ENCODE measurements around the gene SPATS2L. TPM values are rescaled to one million over a fixed set of nuclear protein-coding genes. Genes with fewer than 3 reads are reported as not detected.

The SPATS2L gene
- total and polyA plus RNA-seq, 2 of the 13 experiments (the other 11 are each of a cell fraction or from before 2014, with no cell fraction given): 154 to 212 TPM

DNA sequence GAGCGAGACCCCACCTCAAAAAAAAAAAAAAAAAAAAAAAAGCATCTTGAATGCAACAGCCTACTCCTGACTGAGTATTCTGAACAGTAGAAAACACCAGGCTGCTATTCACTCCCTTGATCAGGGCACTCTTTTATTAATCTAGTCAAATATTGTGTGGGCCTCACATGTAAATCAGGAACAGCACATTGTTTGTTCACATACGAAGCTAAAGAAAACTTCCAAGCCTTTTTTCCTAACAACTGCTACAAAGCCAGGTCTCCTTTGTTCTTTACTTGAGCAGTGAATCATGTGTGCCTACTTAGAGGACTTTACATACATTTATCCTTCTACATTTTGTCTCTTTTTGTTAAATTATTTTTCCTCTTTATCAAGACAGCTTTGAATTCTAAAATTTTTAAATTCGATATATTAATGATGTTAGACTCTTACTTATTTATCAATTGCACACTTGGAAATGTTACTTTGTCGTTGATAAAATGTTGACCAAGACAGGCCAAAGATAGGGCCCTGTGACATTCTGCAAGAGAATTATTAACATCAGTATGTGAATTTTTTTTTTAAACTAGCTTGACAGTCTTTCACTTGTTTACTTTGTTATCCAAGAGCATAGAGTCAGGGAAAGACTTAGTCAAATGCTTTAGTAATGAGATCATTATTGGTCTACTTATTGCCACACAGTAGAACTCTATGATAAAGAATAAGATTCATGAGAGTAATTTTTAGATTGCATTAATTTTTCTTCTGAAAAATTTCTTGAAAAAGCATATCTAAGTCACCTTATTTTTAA is 13.2 kb downstream of the SPATS2L start (continued):
- TF ChIP-seq, protein P1, sequence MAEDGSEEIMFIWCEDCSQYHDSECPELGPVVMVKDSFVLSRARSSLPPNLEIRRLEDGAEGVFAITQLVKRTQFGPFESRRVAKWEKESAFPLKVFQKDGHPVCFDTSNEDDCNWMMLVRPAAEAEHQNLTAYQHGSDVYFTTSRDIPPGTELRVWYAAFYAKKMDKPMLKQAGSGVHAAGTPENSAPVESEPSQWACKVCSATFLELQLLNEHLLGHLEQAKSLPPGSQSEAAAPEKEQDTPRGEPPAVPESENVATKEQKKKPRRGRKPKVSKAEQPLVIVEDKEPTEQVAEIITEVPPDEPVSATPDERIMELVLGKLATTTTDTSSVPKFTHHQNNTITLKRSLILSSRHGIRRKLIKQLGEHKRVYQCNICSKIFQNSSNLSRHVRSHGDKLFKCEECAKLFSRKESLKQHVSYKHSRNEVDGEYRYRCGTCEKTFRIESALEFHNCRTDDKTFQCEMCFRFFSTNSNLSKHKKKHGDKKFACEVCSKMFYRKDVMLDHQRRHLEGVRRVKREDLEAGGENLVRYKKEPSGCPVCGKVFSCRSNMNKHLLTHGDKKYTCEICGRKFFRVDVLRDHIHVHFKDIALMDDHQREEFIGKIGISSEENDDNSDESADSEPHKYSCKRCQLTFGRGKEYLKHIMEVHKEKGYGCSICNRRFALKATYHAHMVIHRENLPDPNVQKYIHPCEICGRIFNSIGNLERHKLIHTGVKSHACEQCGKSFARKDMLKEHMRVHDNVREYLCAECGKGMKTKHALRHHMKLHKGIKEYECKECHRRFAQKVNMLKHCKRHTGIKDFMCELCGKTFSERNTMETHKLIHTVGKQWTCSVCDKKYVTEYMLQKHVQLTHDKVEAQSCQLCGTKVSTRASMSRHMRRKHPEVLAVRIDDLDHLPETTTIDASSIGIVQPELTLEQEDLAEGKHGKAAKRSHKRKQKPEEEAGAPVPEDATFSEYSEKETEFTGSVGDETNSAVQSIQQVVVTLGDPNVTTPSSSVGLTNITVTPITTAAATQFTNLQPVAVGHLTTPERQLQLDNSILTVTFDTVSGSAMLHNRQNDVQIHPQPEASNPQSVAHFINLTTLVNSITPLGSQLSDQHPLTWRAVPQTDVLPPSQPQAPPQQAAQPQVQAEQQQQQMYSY (CRISPR knock-in tag; IDR thresholded peaks at IDR 0.05): no peak
- TF ChIP-seq, protein P2, sequence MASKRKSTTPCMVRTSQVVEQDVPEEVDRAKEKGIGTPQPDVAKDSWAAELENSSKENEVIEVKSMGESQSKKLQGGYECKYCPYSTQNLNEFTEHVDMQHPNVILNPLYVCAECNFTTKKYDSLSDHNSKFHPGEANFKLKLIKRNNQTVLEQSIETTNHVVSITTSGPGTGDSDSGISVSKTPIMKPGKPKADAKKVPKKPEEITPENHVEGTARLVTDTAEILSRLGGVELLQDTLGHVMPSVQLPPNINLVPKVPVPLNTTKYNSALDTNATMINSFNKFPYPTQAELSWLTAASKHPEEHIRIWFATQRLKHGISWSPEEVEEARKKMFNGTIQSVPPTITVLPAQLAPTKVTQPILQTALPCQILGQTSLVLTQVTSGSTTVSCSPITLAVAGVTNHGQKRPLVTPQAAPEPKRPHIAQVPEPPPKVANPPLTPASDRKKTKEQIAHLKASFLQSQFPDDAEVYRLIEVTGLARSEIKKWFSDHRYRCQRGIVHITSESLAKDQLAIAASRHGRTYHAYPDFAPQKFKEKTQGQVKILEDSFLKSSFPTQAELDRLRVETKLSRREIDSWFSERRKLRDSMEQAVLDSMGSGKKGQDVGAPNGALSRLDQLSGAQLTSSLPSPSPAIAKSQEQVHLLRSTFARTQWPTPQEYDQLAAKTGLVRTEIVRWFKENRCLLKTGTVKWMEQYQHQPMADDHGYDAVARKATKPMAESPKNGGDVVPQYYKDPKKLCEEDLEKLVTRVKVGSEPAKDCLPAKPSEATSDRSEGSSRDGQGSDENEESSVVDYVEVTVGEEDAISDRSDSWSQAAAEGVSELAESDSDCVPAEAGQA (IDR thresholded peaks at IDR 0.05; ENCODE audit: low read depth): no peak
- TF ChIP-seq, protein P2 (CRISPR knock-in tag; IDR thresholded peaks at IDR 0.05; ENCODE audit: borderline replicate concordance): no peak
- no peak for TF ChIP-seq FOXC1 (CRISPR knock-in tag; IDR thresholded peaks at IDR 0.05; ENCODE audit: borderline replicate concordance)
- no peak for TF ChIP-seq MAFG (CRISPR knock-in tag; IDR thresholded peaks at IDR 0.05)
- no peak for TF ChIP-seq HHEX (CRISPR knock-in tag; IDR thresholded peaks at IDR 0.05)
- 0 out of 2 replicates have a peak, but pooled peaks have one; percentile 0 for TF ChIP-seq CREB1 (IDR thresholded peaks at IDR 0.05)
- TF ChIP-seq CREB1 (CRISPR knock-in tag; IDR thresholded peaks at IDR 0.05): peak; percentile 47; the same call in 1 of the 2 replicates
- no peak for TF ChIP-seq GPN1 (CRISPR knock-in tag; IDR thresholded peaks at IDR 0.05; ENCODE audit: borderline replicate concordance)
- TF ChIP-seq TCF7 (IDR thresholded peaks at IDR 0.05; ENCODE audit: low read depth): peak; percentile 56
- TF ChIP-seq, protein P3, sequence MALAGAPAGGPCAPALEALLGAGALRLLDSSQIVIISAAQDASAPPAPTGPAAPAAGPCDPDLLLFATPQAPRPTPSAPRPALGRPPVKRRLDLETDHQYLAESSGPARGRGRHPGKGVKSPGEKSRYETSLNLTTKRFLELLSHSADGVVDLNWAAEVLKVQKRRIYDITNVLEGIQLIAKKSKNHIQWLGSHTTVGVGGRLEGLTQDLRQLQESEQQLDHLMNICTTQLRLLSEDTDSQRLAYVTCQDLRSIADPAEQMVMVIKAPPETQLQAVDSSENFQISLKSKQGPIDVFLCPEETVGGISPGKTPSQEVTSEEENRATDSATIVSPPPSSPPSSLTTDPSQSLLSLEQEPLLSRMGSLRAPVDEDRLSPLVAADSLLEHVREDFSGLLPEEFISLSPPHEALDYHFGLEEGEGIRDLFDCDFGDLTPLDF (CRISPR knock-in tag; IDR thresholded peaks at IDR 0.05): peak; percentile 46; the same call in 1 of the 2 replicates
- TF ChIP-seq ZNF678 (CRISPR knock-in tag; IDR thresholded peaks at IDR 0.05): no peak
- TF ChIP-seq, protein P4, sequence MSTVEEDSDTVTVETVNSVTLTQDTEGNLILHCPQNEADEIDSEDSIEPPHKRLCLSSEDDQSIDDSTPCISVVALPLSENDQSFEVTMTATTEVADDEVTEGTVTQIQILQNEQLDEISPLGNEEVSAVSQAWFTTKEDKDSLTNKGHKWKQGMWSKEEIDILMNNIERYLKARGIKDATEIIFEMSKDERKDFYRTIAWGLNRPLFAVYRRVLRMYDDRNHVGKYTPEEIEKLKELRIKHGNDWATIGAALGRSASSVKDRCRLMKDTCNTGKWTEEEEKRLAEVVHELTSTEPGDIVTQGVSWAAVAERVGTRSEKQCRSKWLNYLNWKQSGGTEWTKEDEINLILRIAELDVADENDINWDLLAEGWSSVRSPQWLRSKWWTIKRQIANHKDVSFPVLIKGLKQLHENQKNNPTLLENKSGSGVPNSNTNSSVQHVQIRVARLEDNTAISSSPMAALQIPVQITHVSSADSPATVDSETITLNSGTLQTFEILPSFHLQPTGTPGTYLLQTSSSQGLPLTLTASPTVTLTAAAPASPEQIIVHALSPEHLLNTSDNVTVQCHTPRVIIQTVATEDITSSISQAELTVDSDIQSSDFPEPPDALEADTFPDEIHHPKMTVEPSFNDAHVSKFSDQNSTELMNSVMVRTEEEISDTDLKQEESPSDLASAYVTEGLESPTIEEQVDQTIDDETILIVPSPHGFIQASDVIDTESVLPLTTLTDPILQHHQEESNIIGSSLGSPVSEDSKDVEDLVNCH (CRISPR knock-in tag; IDR thresholded peaks at IDR 0.05): no peak
- TF ChIP-seq MTA3 (CRISPR knock-in tag; IDR thresholded peaks at IDR 0.05): no peak
- TF ChIP-seq HNRNPUL1 (IDR thresholded peaks at IDR 0.05; ENCODE audit: low read depth, low read length): 0 out of 2 replicates have a peak, but pooled peaks have one; percentile 49
- TF ChIP-seq SNRNP70 (IDR thresholded peaks at IDR 0.05; ENCODE audit: low read depth, low read length): no peak
- TF ChIP-seq ZNF619 (CRISPR knock-in tag; IDR thresholded peaks at IDR 0.05): no peak
